Loucy (cell line): ENCODE data around the gene ZBED5.
"Not testable (repeated sequence)": the region's sequence is repeated elsewhere in the genome, so short reads cannot be mapped to it uniquely, and the experiment has no call there.

Experiments used
- H2AFZ ChIP-seq: fragments of 200-600 bp; sonication (generic); 2 replicates; pipeline ENCODE4 v1.6.0; 2016; ENCODE audit warnings: antibody characterized with exemption, mild to moderate bottlenecking, low read length, moderate library complexity
- H3F3A ChIP-seq: fragments of 200-600 bp; 2 replicates; pipeline ENCODE4 v1.6.0; 2016; ENCODE audit warnings: antibody characterized with exemption, low read depth, mild to moderate bottlenecking
- H3K27me3 ChIP-seq: fragments of 200-600 bp; sonication (generic); 2 replicates; pipeline ENCODE4 v1.6.1; 2014; ENCODE audit warnings: low read length, mild to moderate bottlenecking; ENCODE audit not compliant: insufficient read depth, poor library complexity, severe bottlenecking
- H3K36me3 ChIP-seq: fragments of 200-600 bp; sonication (generic); 2 replicates; pipeline ENCODE4 v1.6.1; 2016; ENCODE audit warnings: low read length; ENCODE audit not compliant: insufficient read depth
- H3K4me1 ChIP-seq: fragments of 200-600 bp; sonication (generic); 2 replicates; pipeline ENCODE4 v1.5.1; 2014; ENCODE audit warnings: low read length, mild to moderate bottlenecking; ENCODE audit not compliant: insufficient read depth, poor library complexity, severe bottlenecking
- H3K4me2 ChIP-seq: fragments of 200-600 bp; sonication (generic); 2 replicates; pipeline ENCODE4 v1.6.0; 2014; ENCODE audit warnings: antibody characterized with exemption, low read length, low read depth, mild to moderate bottlenecking; ENCODE audit not compliant: poor library complexity, severe bottlenecking
- H3K4me3 ChIP-seq: fragments of 200-600 bp; sonication (generic); 2 replicates; pipeline ENCODE4 v1.5.1; 2014; ENCODE audit warnings: low read length, mild to moderate bottlenecking, mixed read lengths; ENCODE audit not compliant: poor library complexity, severe bottlenecking
- H3K79me2 ChIP-seq: fragments of 200-600 bp; sonication (generic); 2 replicates; pipeline ENCODE4 v1.6.1; 2014; ENCODE audit warnings: low read length; ENCODE audit not compliant: insufficient read depth
- H3K9ac ChIP-seq: fragments of 200-600 bp; sonication (generic); 2 replicates; pipeline ENCODE4 v1.6.0; 2014; ENCODE audit warnings: mild to moderate bottlenecking, low read depth, low read length, moderate library complexity; ENCODE audit not compliant: poor library complexity, severe bottlenecking
- H3K9me2 ChIP-seq: fragments of 200-600 bp; sonication (generic); replicated peaks from 2 replicates; pipeline ENCODE4 v1.6.1; 2016; ENCODE audit warnings: low read depth, low read length, mixed read lengths
- H3K9me3 ChIP-seq: fragments of 200-600 bp; sonication (generic); 2 replicates; pipeline ENCODE4 v1.6.1; 2014; ENCODE audit warnings: mild to moderate bottlenecking, antibody characterized with exemption, low read length, low read depth; ENCODE audit not compliant: insufficient read depth
- H4K20me1 ChIP-seq: fragments of 200-600 bp; sonication (generic); 2 replicates; pipeline ENCODE4 v1.6.0; 2014; ENCODE audit warnings: antibody characterized with exemption, low read length, mild to moderate bottlenecking; ENCODE audit not compliant: insufficient read depth, poor library complexity, severe bottlenecking
- CTCF ChIP-seq: fragments of 200-600 bp; sonication (generic); conservative IDR thresholded peaks from 2 replicates; pipeline ENCODE4 v1.5.1; 2014; ENCODE audit warnings: mild to moderate bottlenecking, antibody characterized with exemption, low read length
- EZH2phosphoT487 ChIP-seq: fragments of 200-600 bp; IDR thresholded peaks from 2 replicates; pipeline ENCODE4 v1.6.1; 2018; ENCODE audit warnings: antibody characterized with exemption, mild to moderate bottlenecking, moderate library complexity, borderline replicate concordance

ZBED5 gene

DNA sequence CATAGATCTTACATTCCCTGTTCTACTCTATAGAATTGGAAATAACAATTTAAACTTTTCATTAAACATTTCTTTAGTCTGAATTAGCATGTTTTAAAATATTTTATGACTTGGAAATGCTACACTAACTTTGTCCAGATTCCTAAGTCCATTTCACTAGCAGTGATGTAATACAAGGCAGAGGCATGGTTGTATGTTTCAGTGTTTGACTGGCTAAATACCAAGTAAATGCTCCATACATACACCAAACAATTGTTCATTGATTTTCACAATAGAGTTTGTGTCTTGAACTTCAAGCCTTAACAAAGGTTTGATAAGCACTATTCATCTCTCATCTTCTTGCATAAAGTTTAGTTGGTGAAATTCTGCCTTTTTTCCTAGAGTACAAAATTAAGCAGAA, 13.5 kb downstream of the ZBED5 start:
- Histone ChIP-seq H2AFZ (no peak overlapping the region), H3K4me2 (no peak overlapping the region), H3K36me3 (no peaks in the 10 kb centered on the region), H3K4me1 (peaks cover 10% of the 10 kb centered on the region), H3K79me2 (no peaks in the 10 kb centered on the region), H3F3A (no peaks in the 10 kb centered on the region; the same call in 1 of the 2 replicates), H3K9me3 (no peaks in the 10 kb centered on the region), H3K27me3 (no peaks in the 10 kb centered on the region), H3K9ac (no peak overlapping the region), H3K4me3 (no peak overlapping the region), H3K9me2 (no peaks in the 10 kb centered on the region), H4K20me1 (no peaks in the 10 kb centered on the region)
- TF ChIP-seq EZH2phosphoT487 (no peak), CTCF (no peak)

- Histone ChIP-seq H3K9me3 (no peaks in the 10 kb centered on the region), H2AFZ (no peak overlapping the region), H3K9me2 (no peaks in the 10 kb centered on the region), H3F3A (no peaks in the 10 kb centered on the region), H3K4me2 (no peak overlapping the region), H3K27me3 (no peaks in the 10 kb centered on the region), H4K20me1 (no peaks in the 10 kb centered on the region), H3K79me2 (no peaks in the 10 kb centered on the region), H3K9ac (no peak overlapping the region), H3K4me1 (no peaks in the 10 kb centered on the region), H3K4me3 (no peak overlapping the region), H3K36me3 (no peaks in the 10 kb centered on the region)
- no peak for TF ChIP-seq EZH2phosphoT487
- TF ChIP-seq CTCF: no peak
Measured at GRCh38 chr11:10838881-10839280, 19.0 kb downstream of the ZBED5 start.

- H3K36me3 ChIP-seq: no peaks in the 10 kb centered on the region
- no peak overlapping the region for H3K9ac ChIP-seq
- no peaks in the 10 kb centered on the region for H3K27me3 ChIP-seq
- no peaks in the 10 kb centered on the region for H3K9me2 ChIP-seq
- H3K4me2 ChIP-seq: no peak overlapping the region
- H3K9me3 ChIP-seq: no peaks in the 10 kb centered on the region
- H2AFZ ChIP-seq: no peak overlapping the region
- no peaks in the 10 kb centered on the region for H3K4me1 ChIP-seq
- H3K4me3 ChIP-seq: no peak overlapping the region
- TF ChIP-seq CTCF (no peak), EZH2phosphoT487 (no peak)
- no peaks in the 10 kb centered on the region for H3K79me2 ChIP-seq
- no peaks in the 10 kb centered on the region for H3F3A ChIP-seq
- no peaks in the 10 kb centered on the region for H4K20me1 ChIP-seq
Measured at GRCh38 chr11:10838083-10838482, 19.8 kb downstream of the ZBED5 start.

GRCh38 chr11:10836884-10837283, 21.0 kb downstream of the ZBED5 start:
- H3K9me2 ChIP-seq, H3K27me3 ChIP-seq, H2AFZ ChIP-seq, H3K9ac ChIP-seq, H3K36me3 ChIP-seq, H3F3A ChIP-seq, H3K4me1 ChIP-seq, H4K20me1 ChIP-seq, H3K79me2 ChIP-seq, H3K9me3 ChIP-seq, H3K4me3 ChIP-seq, H3K4me2 ChIP-seq: not testable (repeated sequence)
